NT2/D1 (cell line): ENCODE measurements around the gene APOD.

ENCODE experiments used
- SUZ12 ChIP-seq: IDR thresholded peaks from 2 replicates; pipeline ENCODE4 v1.6.1; 2011; ENCODE audit not compliant: insufficient read length, insufficient read depth; ENCODE audit errors: extremely low read depth
- YY1 ChIP-seq: IDR thresholded peaks from 2 replicates; pipeline ENCODE4 v1.6.1; 2011; ENCODE audit not compliant: insufficient read length, insufficient read depth

DNA sequence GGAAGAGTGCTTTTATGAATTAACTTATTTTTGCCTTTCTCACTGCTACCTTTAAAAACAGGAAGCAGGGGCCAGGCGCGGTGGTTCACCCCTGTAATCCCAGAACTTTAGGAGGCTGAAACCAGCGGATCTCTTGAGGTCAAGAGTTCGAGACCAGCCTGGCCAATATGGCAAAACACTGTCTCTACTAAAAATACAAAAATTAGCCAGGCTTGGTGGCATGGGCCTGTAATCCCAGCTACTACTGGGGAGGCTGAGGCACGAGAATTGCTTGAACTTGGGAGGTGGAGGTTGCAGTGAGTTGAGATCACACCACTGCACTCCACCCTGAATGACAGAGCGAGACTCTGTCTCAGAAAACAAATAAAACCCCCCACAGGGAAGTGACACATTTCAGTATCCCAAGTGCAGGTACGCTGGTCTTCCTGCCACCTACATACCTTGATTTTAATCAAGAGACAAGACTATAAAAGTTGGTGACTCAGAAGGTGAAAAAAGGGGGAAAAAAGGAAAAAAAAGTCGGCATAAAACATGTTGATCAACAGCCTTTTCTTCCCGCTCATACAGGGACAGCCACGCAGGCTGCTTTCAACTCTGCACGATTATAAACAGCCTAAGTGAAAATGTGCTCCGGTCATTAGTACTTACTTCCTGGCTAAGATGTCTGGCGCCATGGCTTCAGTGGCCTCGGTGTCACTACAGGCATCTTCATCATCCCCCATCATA lies 59.4 kb downstream of the APOD start:
- no peak for TF ChIP-seq YY1
- no peak for TF ChIP-seq SUZ12
